NCI-H1694 treated with DMSO at 0.1 percent for 48 hours (cell line): ENCODE data around the gene COPE.

Experiments
- DNase-seq: peaks from one replicate; lab custom pipeline; 2025; lab: John Stamatoyannopoulos, UW

Gene COPE

DNA sequence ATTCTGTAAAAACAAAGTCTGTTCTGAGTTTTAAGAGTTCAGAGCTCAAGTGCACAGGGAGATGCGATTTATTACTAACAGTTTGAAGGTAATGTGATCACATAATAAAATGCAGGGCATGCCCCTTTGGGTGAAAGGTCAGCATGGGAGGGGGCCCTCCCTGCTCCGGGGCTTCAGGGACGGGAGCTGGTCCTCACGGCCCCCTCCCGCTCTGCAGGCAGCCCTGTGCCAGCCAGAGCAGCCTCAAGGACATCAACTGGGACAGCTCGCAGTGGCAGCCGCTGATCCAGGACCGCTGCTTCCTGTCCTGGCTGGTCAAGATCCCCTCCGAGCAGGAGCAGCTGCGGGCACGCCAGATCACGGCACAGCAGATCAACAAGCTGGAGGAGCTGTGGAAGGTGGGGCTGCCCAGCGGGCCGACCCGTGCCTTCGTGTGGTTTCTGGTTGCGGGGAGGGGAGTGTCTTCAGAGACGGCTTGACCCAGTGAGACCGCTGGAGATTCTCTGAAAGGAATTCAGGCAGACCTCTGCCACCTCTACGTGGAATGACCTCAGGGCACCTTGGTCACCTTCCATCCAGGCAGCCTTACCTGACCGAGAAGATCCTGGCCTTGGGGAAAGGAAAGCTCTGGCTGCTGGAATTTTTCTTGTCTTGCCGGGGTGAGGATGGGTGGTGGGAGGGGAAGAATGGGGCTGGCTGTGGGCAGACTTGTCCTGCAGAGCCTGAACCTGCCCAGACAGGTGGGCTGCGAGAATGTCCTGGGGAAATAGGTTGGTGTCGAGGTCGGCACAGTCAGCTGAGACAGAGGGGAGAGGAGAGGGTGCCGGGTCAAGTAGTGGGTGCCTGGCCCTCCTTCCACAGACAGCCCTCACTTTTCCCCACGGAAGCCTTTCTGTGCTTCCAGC lies 68.5 kb downstream of the COPE start:
- no peak for DNase-seq

DNA sequence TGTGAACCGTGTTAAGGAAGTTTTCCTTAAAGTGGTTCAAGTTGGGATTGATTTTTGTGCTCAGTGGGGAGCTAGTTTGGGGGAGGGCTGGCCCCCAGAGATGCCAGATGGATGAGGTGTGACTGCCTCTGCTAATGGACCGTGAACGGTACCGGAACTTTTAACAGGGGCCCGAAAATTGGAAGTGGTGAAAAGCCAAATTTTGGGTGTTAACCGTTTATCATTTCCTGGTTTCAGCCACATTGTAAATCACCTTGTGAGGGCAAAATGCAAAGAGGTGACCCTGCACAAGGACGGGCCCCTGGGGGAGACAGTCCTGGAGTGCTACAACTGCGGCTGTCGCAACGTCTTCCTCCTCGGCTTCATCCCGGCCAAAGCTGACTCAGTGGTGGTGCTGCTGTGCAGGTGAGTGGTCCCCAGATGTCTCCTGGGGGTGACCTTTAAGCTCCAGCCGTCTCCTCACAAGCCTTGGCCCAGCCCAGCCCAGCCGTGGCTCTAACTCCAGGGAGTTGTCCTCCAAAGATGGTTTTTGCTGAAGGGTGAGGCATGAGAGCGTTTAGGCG lies 69.3 kb downstream of the COPE start:
- no peak for DNase-seq
